GM12878 (cell line): ENCODE measurements around the gene POLR3K. TPM values are rescaled to one million over a fixed set of nuclear protein-coding genes. Genes with fewer than 3 reads are reported as not detected.

Experiments
- BACH1 ChIP-seq: fragments of 450-650 bp; IDR thresholded peaks from 2 replicates; pipeline ENCODE4 v1.6.1; 2017; ENCODE audit warnings: mild to moderate bottlenecking, borderline replicate concordance
- BCLAF1 ChIP-seq: fragments of 450-650 bp; IDR thresholded peaks from 2 replicates; pipeline ENCODE4 v1.6.1; 2017; ENCODE audit warnings: antibody characterized with exemption, mild to moderate bottlenecking, moderate library complexity
- BHLHE40 ChIP-seq, 2 experiments: fragments of 450-650 bp in 1 of 2; IDR thresholded peaks; 2 replicates each; pipeline ENCODE4 v1.6.1; 2011 to 2017; ENCODE audit warnings: low read depth in 2 of 2, borderline replicate concordance in 1 of 2, improper control_type of control experiment in 1 of 2, low read length in 1 of 2, mild to moderate bottlenecking in 1 of 2
- CREB1 ChIP-seq: IDR thresholded peaks from 2 replicates; pipeline ENCODE4 v1.6.1; 2012; ENCODE audit warnings: low read depth, mild to moderate bottlenecking, inconsistent platforms
- DPF2 ChIP-seq: fragments of 450-650 bp; IDR thresholded peaks from 2 replicates; pipeline ENCODE4 v1.6.1; 2017; ENCODE audit warnings: mild to moderate bottlenecking
- E2F8 ChIP-seq: fragments of 450-650 bp; IDR thresholded peaks from 2 replicates; pipeline ENCODE4 v1.6.1; 2018; ENCODE audit warnings: mild to moderate bottlenecking, low read depth, moderate library complexity; ENCODE audit not compliant: partially characterized antibody
- FOXM1 ChIP-seq: IDR thresholded peaks from 2 replicates; pipeline ENCODE4 v1.6.1; 2012; ENCODE audit warnings: low read depth, mild to moderate bottlenecking, inconsistent platforms, low read length, moderate library complexity
- HCFC1 ChIP-seq: fragments of 150-350 bp; IDR thresholded peaks from 2 replicates; pipeline ENCODE4 v1.6.1; 2014; ENCODE audit warnings: low read length
- KLF5 ChIP-seq: fragments of 450-650 bp; IDR thresholded peaks from 2 replicates; pipeline ENCODE4 v1.6.1; 2014; ENCODE audit warnings: mild to moderate bottlenecking; ENCODE audit not compliant: partially characterized antibody
- MXI1 ChIP-seq: fragments of 150-350 bp; IDR thresholded peaks from 2 replicates; pipeline ENCODE4 v1.6.1; 2011; ENCODE audit warnings: low read depth, mild to moderate bottlenecking, inconsistent platforms, low read length, improper control_type of control experiment
- MYC ChIP-seq: IDR thresholded peaks from 2 replicates; pipeline ENCODE4 v1.6.1; 2011; ENCODE audit warnings: mild to moderate bottlenecking, low read length, moderate library complexity, inconsistent platforms; ENCODE audit not compliant: insufficient read depth, insufficient replicate concordance, insufficient read length, severe bottlenecking
- NBN ChIP-seq: fragments of 450-650 bp; IDR thresholded peaks from 2 replicates; pipeline ENCODE4 v1.6.1; 2016
- NFXL1 ChIP-seq: fragments of 450-650 bp; IDR thresholded peaks from 2 replicates; pipeline ENCODE4 v1.6.1; 2017; ENCODE audit warnings: antibody characterized with exemption, mild to moderate bottlenecking, borderline replicate concordance
- NR2F1 ChIP-seq: fragments of 450-650 bp; conservative IDR thresholded peaks from 2 replicates; pipeline ENCODE4 v1.6.1; 2017; ENCODE audit warnings: mild to moderate bottlenecking
- NRF1 ChIP-seq: conservative IDR thresholded peaks from 2 replicates; pipeline ENCODE4 v1.6.1; 2011; ENCODE audit warnings: mild to moderate bottlenecking, low read depth, low read length, improper control_type of control experiment
- PML ChIP-seq: IDR thresholded peaks from 2 replicates; pipeline ENCODE4 v1.6.1; 2012; ENCODE audit warnings: low read length, inconsistent platforms
- RB1 ChIP-seq: fragments of 450-650 bp; formaldehyde crosslinking; IDR thresholded peaks from 2 replicates; pipeline ENCODE4 v1.6.1; 2017; ENCODE audit warnings: mild to moderate bottlenecking, borderline replicate concordance
- SIN3A ChIP-seq: IDR thresholded peaks from 2 replicates; pipeline ENCODE4 v1.6.1; 2012; ENCODE audit warnings: low read depth, low read length, improper control_type of control experiment
- SPI1 ChIP-seq: IDR thresholded peaks from 2 replicates; pipeline ENCODE4 v1.6.1; 2011; ENCODE audit warnings: low read depth, mild to moderate bottlenecking, low read length, moderate library complexity, borderline replicate concordance; ENCODE audit not compliant: insufficient read depth
- TAF1 ChIP-seq: IDR thresholded peaks from 2 replicates; pipeline ENCODE4 v1.6.1; 2011; ENCODE audit warnings: mild to moderate bottlenecking, low read depth, low read length, borderline replicate concordance
- ZBTB33 ChIP-seq: fragments of 450-650 bp; IDR thresholded peaks from 2 replicates; pipeline ENCODE4 v1.6.1; 2017; ENCODE audit warnings: mild to moderate bottlenecking
- ZNF217 ChIP-seq: fragments of 450-650 bp; IDR thresholded peaks from 2 replicates; pipeline ENCODE4 v1.6.1; 2017; ENCODE audit warnings: antibody characterized with exemption, mild to moderate bottlenecking
- polyA plus RNA-seq, 11 experiments: library from polyadenylated mRNA; depleted of rRNA in 4 of 11; unstranded in 6 of 11; stranded (reverse) in 5 of 11; fragments of >200 nt; fragmentation: Nextera tagmentation in 4 of 11; fragmentation: Illumina TruSeq in 1 of 11; extraction: Ambion mirVana in 4 of 11; extraction: Trizol in 1 of 11; gene quantifications; 1 replicate in 1 of 11; 2 replicates in 10 of 11; pipeline versions ENCODE4 v1.2.1 to v1.2.3, GENCODE V29; 2011 to 2016; ENCODE audit warnings: inconsistent platforms in 2 of 11, missing spikeins in 2 of 11, low read depth in 1 of 11
- total RNA-seq, 4 experiments: library from RNA; depleted of rRNA in 3 of 4; stranded (reverse); fragments of >200 nt in 3 of 4; fragmentation: Illumina TruSeq in 1 of 4; extraction: Trizol in 1 of 4; gene quantifications; 2 replicates each; pipeline versions ENCODE4 v1.2.1 to v1.2.3, GENCODE V29; 2013 to 2021

POLR3K gene
- total and polyA plus RNA-seq, 10 of the 15 experiments (the other 5 are each of a cell fraction or from before 2014, with no cell fraction given): 25.3 to 222 (median 64.0) TPM

GRCh38 chr16:77807-78443 lies 24.5 kb upstream of the POLR3K start, which contains the start of gene MPG (continued):
- TF ChIP-seq HCFC1 (no peak), NRF1 (peak; percentile 44), MYC (peak; percentile 68), FOXM1 (no peak), NBN (no peak), PML (0 out of 2 replicates have a peak, but pooled peaks have one; percentile 22), RB1 (peak; percentile 85; the same call in 1 of the 2 replicates), BACH1 (peak; percentile 84), NFXL1 (0 out of 2 replicates have a peak, but pooled peaks have one; percentile 57), KLF5 (peak; percentile 62), MXI1 (peak; percentile 92), SPI1 (no peak), BCLAF1 (0 out of 2 replicates have a peak, but pooled peaks have one; percentile 22), ZBTB33 (no peak), BHLHE40 (IDR thresholded peaks at IDR 0.05; ENCODE audit: borderline replicate concordance in 1 of 2, low read depth in 2 of 2, low read length in 1 of 2) (peak in 1 of 2 experiments; percentile 27; a peak in 1 of 4 replicates), CREB1 (no peak), ZNF217 (0 out of 2 replicates have a peak, but pooled peaks have one; percentile 49), SIN3A (peak; percentile 64; the same call in 1 of the 2 replicates), DPF2 (peak; percentile 84), E2F8 (no peak), NR2F1 (peak; percentile 61), TAF1 (peak; percentile 48; the same call in 1 of the 2 replicates)
